Tibial artery (tissue), 4 donors: ENCODE results near the gene IL6R.
"Not testable (repeated sequence)": the region's sequence is repeated elsewhere in the genome, so short reads cannot be mapped to it uniquely, and the experiment has no call there.

Experiments
- DNase-seq, 2 donors: peaks; one replicate each; pipeline ENCODE4 v3.0.0-alpha.2; 2019
- H3K27ac ChIP-seq, 2 donors: fragments of 200-600 bp; sonication (generic) in 1 of 2; 1 replicate in 1 of 2; 2 replicates in 1 of 2; pipeline ENCODE4 v1.5.1; 2018 to 2019; ENCODE audit warnings: mild to moderate bottlenecking in 1 of 2
- H3K27me3 ChIP-seq, 2 donors: fragments of 200-600 bp; sonication (generic) in 1 of 2; one replicate each; pipeline versions ENCODE4 v1.5.1 to v1.6.0; 2016 to 2019
- H3K36me3 ChIP-seq, 3 donors: fragments of 200-600 bp; sonication (generic) in 2 of 3; one replicate each; pipeline ENCODE4 v1.5.1; 2016 to 2019; ENCODE audit warnings: mild to moderate bottlenecking in 2 of 3
- H3K4me1 ChIP-seq, 4 donors: fragments of 200-600 bp; sonication (generic) in 2 of 4; 1 replicate in 3 of 4; 2 replicates in 1 of 4; pipeline ENCODE4 v1.5.1; 2016 to 2019
- H3K4me3 ChIP-seq, 2 donors: fragments of 200-600 bp; sonication (generic) in 1 of 2; 1 replicate in 1 of 2; 2 replicates in 1 of 2; pipeline ENCODE4 v1.5.1; 2018 to 2019; ENCODE audit warnings: mild to moderate bottlenecking in 2 of 2
- H3K9me3 ChIP-seq, 3 donors: fragments of 200-600 bp; sonication (generic) in 1 of 3; one replicate each; pipeline ENCODE4 v1.5.1; 2016 to 2019
- CTCF ChIP-seq, 2 experiments: fragments of 200-600 bp in 1 of 2; fragments of 450-650 bp in 1 of 2; IDR thresholded peaks; one replicate each; pipeline ENCODE4 v1.5.1; 2017 to 2019; ENCODE audit warnings: antibody characterized with exemption in 2 of 2, mild to moderate bottlenecking in 1 of 2, moderate library complexity in 1 of 2
- intact Hi-C: fragments of 100-400 bp; cut with DNase I; formaldehyde crosslinking; loops from one replicate; pipeline ENCODE4 v1.15.0; 2023; ENCODE audit warnings: low total_unique reads

The IL6R gene

DNA sequence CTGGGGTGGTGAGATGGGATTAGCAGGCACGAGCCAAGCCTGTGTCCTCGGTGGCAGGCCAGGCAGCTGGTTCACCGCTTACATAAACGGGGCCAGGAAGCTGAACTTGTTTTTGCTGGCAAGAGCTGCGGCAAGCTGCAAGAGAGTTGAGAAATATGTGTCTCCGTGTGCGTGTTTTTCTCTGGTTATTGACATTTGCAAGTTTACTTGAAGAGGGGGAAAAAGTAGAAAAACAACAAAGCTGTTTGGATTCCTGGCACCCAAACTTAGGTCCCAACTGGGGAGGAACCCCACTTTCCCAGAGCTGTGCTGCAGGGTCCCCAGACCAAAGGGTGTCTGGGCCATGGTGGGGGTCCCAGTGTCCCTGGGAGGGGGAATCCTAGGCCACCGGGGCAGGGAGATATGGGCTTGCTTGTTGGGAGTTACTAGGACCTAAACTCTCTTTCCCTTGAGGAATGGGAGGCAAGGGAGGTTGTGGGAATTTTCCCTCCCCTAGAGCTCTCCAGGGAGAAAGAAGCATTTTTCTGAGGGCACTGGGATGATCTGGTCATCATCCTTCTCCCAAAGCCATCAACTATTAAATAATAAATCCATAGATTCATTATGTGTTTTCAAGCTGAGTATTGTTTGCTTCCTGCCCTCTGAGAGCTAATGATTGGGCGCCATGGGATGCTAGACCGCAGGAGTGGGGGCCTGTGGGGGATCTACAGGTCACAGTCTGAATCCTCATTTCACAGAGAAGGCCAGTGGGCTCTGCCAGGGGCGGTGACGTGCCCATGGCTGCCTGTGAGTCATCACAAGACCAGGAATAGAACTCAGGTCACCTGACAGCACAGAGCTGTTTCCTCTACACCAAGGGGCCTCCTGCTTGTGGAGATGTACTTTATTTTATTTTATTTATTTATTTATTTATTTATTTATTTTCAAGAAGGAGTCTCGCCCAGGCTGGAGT lies 14.8 kb downstream of the IL6R start:
- DNase-seq = peak; percentile 97 to 98
- intact Hi-C loops = no loop called here
- H3K4me1 ChIP-seq = peaks cover 8 to 81% (median 70%) of the 10 kb centered on the region in 4 donors
- H3K9me3 ChIP-seq = no peaks in the 10 kb centered on the region
- peak overlapping the region; percentile 18 to 38 for H3K4me3 ChIP-seq
- H3K27me3 ChIP-seq = no peaks in the 10 kb centered on the region
- TF ChIP-seq CTCF (IDR thresholded peaks at IDR 0.05) = no peak
- H3K36me3 ChIP-seq = no peaks in the 10 kb centered on the region
- H3K27ac ChIP-seq = peak overlapping the region; percentile 88 to 93

DNA sequence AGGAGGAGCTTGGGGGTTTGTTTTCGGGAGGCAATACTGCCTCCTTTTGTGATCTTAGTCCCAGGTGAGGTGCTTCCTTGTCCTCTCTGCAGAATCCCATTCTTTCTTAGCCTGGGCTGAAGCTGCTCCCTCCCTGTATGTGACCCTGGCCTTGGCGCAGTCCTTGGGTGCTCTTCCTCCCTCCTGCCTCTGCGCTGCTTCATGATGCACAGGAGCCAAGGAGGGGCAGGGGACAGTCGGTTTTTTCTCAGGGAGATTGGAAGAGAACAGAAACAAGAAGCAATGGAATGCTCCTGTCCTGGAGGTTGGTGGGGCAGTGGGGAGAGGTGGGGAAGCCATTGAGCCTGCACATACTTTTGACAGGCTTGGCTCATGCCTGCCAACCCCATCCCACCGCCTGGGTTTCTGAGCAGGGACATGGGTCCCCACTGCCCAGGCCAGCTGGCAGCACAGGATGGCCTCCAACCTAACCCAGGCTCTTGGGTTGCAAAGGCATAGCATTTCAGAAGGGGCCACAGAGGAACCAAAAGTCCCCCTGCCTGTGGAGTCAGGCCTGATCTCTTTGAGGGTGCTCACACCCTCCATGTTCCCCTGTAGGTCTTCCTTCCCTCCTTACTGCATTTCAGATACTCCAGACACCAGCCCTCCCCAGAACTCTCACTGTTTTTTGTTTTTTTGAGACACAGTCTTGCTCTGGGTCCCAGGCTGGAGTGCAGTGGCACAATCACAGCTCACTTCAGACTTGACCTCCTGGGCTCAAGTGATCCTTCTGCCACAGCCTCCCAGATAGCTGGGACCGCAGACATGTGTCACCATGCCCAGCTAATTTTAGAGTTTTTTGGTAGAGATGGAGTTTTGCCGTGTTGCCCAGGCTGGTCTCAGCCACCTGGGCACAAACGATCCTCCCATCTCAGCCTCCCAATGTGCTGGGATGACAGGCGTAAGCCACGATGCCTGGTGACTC lies 16.1 kb downstream of the IL6R start:
- H3K4me3 ChIP-seq = no peak overlapping the region
- no peaks in the 10 kb centered on the region for H3K27me3 ChIP-seq
- TF ChIP-seq CTCF (IDR thresholded peaks at IDR 0.05) = no peak
- no peaks in the 10 kb centered on the region for H3K9me3 ChIP-seq
- H3K4me1 ChIP-seq = peaks cover 8 to 78% (median 68%) of the 10 kb centered on the region in 4 donors
- DNase-seq = no peak
- peak overlapping the region; percentile 88 to 93 for H3K27ac ChIP-seq
- no peaks in the 10 kb centered on the region for H3K36me3 ChIP-seq
- intact Hi-C loops = no loop called here

GRCh38 chr1:154422049-154422448 lies 16.9 kb downstream of the IL6R start:
- intact Hi-C loops, H3K4me3 ChIP-seq, H3K9me3 ChIP-seq, H3K36me3 ChIP-seq, H3K27me3 ChIP-seq, DNase-seq: not testable (repeated sequence)
- peak overlapping the region; percentile 88 to 93 for H3K27ac ChIP-seq
- peaks cover 8 to 81% (median 70%) of the 10 kb centered on the region in 4 donors for H3K4me1 ChIP-seq

DNA sequence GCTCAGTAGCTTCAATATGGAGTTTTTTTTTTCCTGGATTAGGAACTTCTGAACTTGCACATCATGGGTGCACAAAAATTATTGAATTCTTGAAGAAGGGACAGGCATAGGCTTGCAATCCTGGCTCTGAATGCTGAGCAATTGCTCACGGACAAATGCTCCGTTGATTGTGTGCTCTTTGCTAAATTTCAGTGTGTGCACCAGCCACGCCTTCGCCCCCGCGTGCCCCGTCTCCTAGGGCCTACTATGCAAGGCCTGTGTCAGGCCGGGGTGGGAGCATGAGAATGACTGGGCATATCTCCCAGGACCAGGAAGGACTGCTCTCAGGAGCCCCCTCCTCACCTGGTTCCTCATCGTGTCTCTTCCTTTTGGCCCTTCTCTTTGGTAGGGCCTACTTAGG lies 17.4 kb downstream of the IL6R start:
- intact Hi-C loops = no loop called here

DNA sequence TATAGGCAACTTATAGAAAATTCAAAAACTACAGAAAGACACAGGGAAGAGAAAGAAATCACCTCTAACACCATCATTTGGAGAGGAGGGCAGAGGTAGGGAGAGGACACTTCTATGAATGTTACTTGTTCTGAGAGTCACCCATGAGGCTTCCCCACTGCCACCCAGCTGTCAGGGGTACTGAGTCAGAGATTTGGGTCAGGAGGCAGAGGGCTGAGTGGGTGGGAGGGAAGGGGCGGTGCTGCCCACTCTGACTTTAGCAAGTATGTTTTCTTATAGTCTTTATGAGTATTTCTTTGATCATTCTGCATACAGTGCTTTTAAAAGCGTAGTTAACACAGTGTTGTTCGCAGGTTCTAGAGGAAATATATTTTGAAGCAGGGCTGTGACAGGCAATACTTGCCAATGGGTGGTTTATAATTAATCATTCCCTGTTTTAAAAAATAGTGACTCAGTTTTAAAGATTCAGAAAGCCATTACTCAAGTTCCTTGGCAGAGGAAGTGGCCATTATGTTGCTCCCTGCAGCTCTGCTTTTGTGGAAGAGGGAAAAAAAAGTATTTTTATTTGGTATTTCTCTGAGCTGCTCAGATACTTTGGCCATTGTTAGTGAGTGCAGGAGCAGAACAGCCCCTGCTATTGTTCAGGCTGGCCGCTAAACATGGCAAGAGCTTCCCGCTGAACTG lies 18.3 kb downstream of the IL6R start:
- intact Hi-C loops = no loop called here
- no peak for TF ChIP-seq CTCF (IDR thresholded peaks at IDR 0.05)
- no peak overlapping the region for H3K4me3 ChIP-seq
- DNase-seq = no peak
- peak overlapping the region; percentile 45 to 88 for H3K27ac ChIP-seq
- H3K9me3 ChIP-seq = no peaks in the 10 kb centered on the region
- no peaks in the 10 kb centered on the region for H3K27me3 ChIP-seq
- H3K4me1 ChIP-seq = peaks cover 8 to 82% (median 75%) of the 10 kb centered on the region in 4 donors
- no peaks in the 10 kb centered on the region for H3K36me3 ChIP-seq

More for the DNA sequence above, 17.4 kb downstream of the IL6R start:
- Histone ChIP-seq H3K36me3 (no peaks in the 10 kb centered on the region), H3K27me3 (no peaks in the 10 kb centered on the region), H3K9me3 (no peaks in the 10 kb centered on the region), H3K4me3 (no peak overlapping the region), H3K27ac (peak overlapping the region; percentile 45 to 88), H3K4me1 (peaks cover 8 to 82% (median 74%) of the 10 kb centered on the region in 4 donors)
- DNase-seq = no peak
- TF ChIP-seq CTCF (IDR thresholded peaks at IDR 0.05) = no peak
